ENCODE measurements around the gene DOCK3. TPM values are rescaled to one million over a fixed set of nuclear protein-coding genes. Genes with fewer than 3 reads are reported as not detected.
A peak's percentile ranks its signal among the peaks of the same experiment; 100 is the strongest.

DOCK3 gene
- total RNA-seq = 10.0 and 10.6 TPM in 2 replicates
- long read RNA-seq, partial matches to known transcripts = 1 of 6 reads
- long read RNA-seq, other reads (novel, unspliced or antisense) = 5 of 6 reads

- no peak for TF ChIP-seq CTCF (IDR thresholded peaks at IDR 0.05; ENCODE audit: unreplicated experiment)
- peak within 1 kb of the TSS; percentile 74 for H3K4me3 Mint-ChIP-seq (ENCODE audit: low read depth)
- no peaks in the 10 kb centered on the region for H3K9me3 Mint-ChIP-seq (ENCODE audit: low read depth)
- H3K27me3 Mint-ChIP-seq = peaks cover 47% of the 10 kb centered on the region
- DNase-seq (ENCODE audit: low spot score, unreplicated experiment) = peak; percentile 47
- peaks cover 8% of the 10 kb centered on the region for H3K4me1 Mint-ChIP-seq (ENCODE audit: low read depth)
- peak within 1 kb of the TSS; percentile 50 for H3K27ac Mint-ChIP-seq
- no peaks in the 10 kb centered on the region for H3K36me3 Mint-ChIP-seq (ENCODE audit: insufficient read depth)
These were observed at the start of gene DOCK3 for GRCh38 chr3:50674349-50675178. TSS of gene DOCK3 (plus strand) at chr3:50674927. CDS start at chr3:50675264, 337 bp downstream.

- Mint-ChIP-seq H3K4me1 (ENCODE audit: low read depth) (peaks cover 1% of the 10 kb centered on the region), H3K27me3 (no peaks in the 10 kb centered on the region), H3K36me3 (ENCODE audit: insufficient read depth) (no peaks in the 10 kb centered on the region), H3K27ac (no peak overlapping the region), H3K4me3 (ENCODE audit: low read depth) (no peak overlapping the region), H3K9me3 (ENCODE audit: low read depth) (no peaks in the 10 kb centered on the region)
- no peak for TF ChIP-seq CTCF (IDR thresholded peaks at IDR 0.05; ENCODE audit: unreplicated experiment)
- no peak for DNase-seq (ENCODE audit: low spot score, unreplicated experiment)
These were observed 49.2 kb upstream of the DOCK3 start for GRCh38 chr3:50625231-50626182.

GRCh38 chr3:50626401-50626800 is 48.3 kb upstream of the DOCK3 start:
- Mint-ChIP-seq H3K36me3 (ENCODE audit: insufficient read depth) (no peaks in the 10 kb centered on the region), H3K4me1 (ENCODE audit: low read depth) (peaks cover 1% of the 10 kb centered on the region), H3K27ac (no peak overlapping the region), H3K9me3 (ENCODE audit: low read depth) (no peaks in the 10 kb centered on the region), H3K4me3 (ENCODE audit: low read depth) (no peak overlapping the region), H3K27me3 (no peaks in the 10 kb centered on the region)
- TF ChIP-seq CTCF (IDR thresholded peaks at IDR 0.05; ENCODE audit: unreplicated experiment) = no peak
- no peak for DNase-seq (ENCODE audit: low spot score, unreplicated experiment)

GRCh38 chr3:50627407-50628051 is 47.2 kb upstream of the DOCK3 start:
- H3K9me3 Mint-ChIP-seq (ENCODE audit: low read depth) = no peaks in the 10 kb centered on the region
- no peak for TF ChIP-seq CTCF (IDR thresholded peaks at IDR 0.05; ENCODE audit: unreplicated experiment)
- H3K4me1 Mint-ChIP-seq (ENCODE audit: low read depth) = peaks cover 1% of the 10 kb centered on the region
- no peaks in the 10 kb centered on the region for H3K27me3 Mint-ChIP-seq
- H3K27ac Mint-ChIP-seq = no peak overlapping the region
- H3K36me3 Mint-ChIP-seq (ENCODE audit: insufficient read depth) = no peaks in the 10 kb centered on the region
- no peak for DNase-seq (ENCODE audit: low spot score, unreplicated experiment)
- H3K4me3 Mint-ChIP-seq (ENCODE audit: low read depth) = no peak overlapping the region

GRCh38 chr3:50628601-50629000 is 46.1 kb upstream of the DOCK3 start:
- no peak for TF ChIP-seq CTCF (IDR thresholded peaks at IDR 0.05; ENCODE audit: unreplicated experiment)
- Mint-ChIP-seq H3K9me3 (ENCODE audit: low read depth) (no peaks in the 10 kb centered on the region), H3K4me1 (ENCODE audit: low read depth) (peaks cover 1% of the 10 kb centered on the region), H3K4me3 (ENCODE audit: low read depth) (no peak overlapping the region), H3K27me3 (no peaks in the 10 kb centered on the region), H3K27ac (no peak overlapping the region), H3K36me3 (ENCODE audit: insufficient read depth) (no peaks in the 10 kb centered on the region)
- no peak for DNase-seq (ENCODE audit: low spot score, unreplicated experiment)
